DMS114 treated with DMSO at 0.1 percent for 48 hours (cell line): Measurements from ENCODE around the gene ARHGEF12.
A peak's percentile ranks its signal among the peaks of the same experiment; 100 is the strongest.

Experiments
- DNase-seq: peaks from one replicate; lab custom pipeline; 2025; ENCODE audit not compliant: unreplicated experiment; lab: John Stamatoyannopoulos, UW

ARHGEF12 gene, protein sequence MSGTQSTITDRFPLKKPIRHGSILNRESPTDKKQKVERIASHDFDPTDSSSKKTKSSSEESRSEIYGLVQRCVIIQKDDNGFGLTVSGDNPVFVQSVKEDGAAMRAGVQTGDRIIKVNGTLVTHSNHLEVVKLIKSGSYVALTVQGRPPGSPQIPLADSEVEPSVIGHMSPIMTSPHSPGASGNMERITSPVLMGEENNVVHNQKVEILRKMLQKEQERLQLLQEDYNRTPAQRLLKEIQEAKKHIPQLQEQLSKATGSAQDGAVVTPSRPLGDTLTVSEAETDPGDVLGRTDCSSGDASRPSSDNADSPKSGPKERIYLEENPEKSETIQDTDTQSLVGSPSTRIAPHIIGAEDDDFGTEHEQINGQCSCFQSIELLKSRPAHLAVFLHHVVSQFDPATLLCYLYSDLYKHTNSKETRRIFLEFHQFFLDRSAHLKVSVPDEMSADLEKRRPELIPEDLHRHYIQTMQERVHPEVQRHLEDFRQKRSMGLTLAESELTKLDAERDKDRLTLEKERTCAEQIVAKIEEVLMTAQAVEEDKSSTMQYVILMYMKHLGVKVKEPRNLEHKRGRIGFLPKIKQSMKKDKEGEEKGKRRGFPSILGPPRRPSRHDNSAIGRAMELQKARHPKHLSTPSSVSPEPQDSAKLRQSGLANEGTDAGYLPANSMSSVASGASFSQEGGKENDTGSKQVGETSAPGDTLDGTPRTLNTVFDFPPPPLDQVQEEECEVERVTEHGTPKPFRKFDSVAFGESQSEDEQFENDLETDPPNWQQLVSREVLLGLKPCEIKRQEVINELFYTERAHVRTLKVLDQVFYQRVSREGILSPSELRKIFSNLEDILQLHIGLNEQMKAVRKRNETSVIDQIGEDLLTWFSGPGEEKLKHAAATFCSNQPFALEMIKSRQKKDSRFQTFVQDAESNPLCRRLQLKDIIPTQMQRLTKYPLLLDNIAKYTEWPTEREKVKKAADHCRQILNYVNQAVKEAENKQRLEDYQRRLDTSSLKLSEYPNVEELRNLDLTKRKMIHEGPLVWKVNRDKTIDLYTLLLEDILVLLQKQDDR (N-terminal part only)

GRCh38 chr11:120335908-120336640, at the start of gene ARHGEF12:
TSS of gene ARHGEF12 (plus strand) at chr11:120336413. CDS start at chr11:120337244, 831 bp downstream.
- peak; percentile 66 for DNase-seq

GRCh38 chr11:120288021-120288420, 48.2 kb upstream of the ARHGEF12 start:
- no peak for DNase-seq

DNA sequence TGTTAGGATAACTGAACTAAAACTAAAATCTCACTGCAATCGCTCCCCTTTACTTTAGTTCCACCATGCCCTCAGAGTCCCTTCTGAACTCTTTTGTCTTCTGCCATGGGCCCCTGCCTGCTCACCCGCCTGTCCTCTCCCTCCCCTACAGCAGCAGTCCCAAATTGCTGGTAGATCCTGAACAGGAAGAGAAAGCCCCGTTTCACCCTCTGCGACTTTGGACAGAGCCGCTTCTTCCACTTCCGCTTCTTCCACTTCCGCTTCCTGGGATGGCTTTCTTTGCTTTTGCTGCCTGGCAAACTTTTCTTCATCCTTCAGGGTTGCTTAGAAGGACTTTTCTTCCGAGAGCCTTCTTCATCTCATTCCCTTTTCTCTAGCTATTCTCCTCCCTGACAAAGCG, 46.8 kb upstream of the ARHGEF12 start:
- no peak for DNase-seq

DNA sequence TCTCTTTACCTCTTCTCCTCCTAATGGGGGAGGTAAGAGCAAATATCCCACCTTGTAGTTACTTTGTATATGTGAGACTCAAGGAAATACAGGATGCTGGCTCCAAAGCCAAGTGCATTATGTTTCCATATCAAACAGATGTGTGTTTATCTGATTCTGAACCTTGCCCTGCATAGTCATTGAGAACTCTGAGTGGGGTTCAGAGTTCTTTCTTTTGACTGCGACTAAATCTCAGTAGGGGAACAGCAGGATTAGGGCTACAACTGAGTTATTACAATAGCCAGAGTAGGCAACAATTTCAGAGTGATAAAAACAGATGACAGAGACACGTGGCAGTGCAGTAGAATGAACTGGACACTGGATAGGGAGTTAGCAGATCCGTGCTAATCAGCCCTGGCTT, 45.3 kb upstream of the ARHGEF12 start:
- DNase-seq, result no peak

GRCh38 chr11:120293038-120293800, 43.0 kb upstream of the ARHGEF12 start:
- no peak for DNase-seq

DNA sequence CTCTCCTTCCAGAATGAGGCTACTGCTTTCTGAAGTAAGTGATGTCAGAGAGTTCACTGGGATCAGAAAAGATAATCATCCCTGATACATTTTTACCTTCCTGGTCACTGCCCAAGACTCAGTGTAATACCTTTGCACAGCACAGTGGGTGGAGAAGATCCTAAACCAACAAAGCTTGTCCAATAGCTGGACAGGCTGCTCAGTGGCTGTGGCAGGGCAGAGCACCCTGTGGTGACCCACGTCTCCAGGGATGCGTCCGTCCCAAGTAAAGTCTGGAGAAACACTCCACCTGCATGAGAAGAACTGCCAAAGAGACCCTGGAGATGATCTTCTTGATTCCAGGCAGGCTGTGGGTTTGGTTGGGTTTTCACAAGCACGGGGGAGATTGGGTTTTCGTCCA, 42.1 kb upstream of the ARHGEF12 start:
- no peak for DNase-seq

DNA sequence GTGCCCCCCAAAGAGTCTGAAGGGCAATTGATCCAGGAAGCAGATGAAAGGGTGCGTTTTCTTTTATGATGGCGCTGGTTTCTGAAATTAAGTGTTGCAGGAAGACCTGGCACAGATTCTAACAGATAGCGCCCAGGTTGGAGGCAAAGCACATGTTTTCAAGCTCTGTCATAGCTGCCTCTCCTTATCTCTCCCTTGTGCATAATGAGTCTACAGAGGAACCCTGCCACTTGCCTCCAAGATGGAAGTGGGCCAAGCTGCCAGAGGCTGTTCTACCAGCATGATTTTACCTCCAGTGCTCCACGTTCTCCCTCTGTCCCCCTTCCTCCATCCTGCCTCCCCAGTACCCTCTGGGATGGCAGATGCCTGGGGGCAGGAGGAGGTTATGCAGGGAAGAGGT, 41.1 kb upstream of the ARHGEF12 start:
- DNase-seq, result no peak

DNA sequence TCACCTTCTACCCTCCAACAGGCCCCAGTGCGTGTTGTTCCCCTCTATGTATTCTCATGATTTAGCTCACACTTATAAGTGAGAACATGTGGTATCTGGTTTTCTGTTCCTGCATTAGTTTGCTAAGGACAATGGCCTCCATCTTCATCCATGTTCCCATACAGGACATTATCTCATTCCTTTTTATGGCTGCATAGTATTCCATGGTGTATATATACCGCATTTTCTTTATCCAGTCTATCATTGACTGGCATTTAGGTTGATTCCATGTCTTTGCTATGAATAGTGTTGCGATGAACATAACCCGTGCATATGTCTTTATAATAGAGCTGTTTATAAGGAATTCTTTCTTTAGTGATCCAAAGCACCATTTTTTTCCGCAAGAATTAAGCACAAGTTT, 39.7 kb upstream of the ARHGEF12 start:
- DNase-seq, result no peak

GRCh38 chr11:120298461-120298860, 37.8 kb upstream of the ARHGEF12 start:
- DNase-seq, result no peak

- DNase-seq, result no peak
These were observed 34.0 kb upstream of the ARHGEF12 start for GRCh38 chr11:120302001-120302805.

DNA sequence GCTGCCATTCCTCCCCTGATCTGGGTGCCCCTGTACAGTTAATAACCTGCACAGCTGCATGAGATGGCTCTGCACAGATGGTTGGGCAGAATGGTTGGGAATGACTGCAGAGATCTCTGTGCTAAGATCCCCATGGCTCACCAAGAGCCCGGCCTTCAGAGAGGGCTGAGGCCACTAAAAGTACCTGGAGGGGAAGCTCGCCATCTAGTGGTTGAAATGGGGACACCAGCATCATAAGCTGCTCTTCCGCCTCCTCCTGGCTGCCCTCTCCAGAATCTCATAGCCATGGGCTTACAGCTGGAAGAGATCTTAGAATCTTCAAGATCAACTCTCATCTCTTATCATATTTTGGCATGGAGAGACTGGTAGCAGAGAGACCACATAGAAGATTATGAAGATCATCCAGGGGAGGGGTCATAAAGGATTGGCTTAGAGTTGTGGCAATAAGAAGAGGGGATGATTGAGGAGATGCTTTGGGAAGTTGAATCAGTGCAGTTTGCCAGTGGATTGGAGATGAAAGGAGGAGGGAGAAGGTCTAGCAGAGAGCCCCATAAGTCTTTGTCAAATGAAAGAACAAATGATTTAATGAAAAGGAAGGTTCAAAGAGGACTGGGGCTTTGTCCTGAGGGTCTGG, 33.1 kb upstream of the ARHGEF12 start:
- DNase-seq, result peak; percentile 43

- DNase-seq, result no peak
These were observed 31.7 kb upstream of the ARHGEF12 start for GRCh38 chr11:120304526-120304925.

DNA sequence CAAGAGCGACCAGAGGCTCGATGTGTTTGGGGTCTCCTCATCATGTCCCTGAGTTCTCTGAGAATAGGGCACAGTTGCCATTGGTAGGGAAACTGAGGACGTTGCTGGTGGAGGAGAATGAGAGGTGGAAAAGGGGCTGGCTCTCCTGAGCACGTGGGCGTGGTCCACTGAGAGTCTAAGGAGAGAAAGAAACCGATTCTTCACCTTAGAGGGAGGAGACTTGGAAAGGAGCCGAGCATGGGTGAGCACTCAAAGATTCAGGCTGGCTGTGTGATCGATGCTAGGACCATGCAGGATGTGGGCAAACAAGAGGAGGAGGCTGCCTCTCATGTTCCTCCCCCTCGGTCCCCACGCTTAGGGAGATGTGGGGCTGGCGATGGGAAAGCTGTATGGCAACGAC, 30.9 kb upstream of the ARHGEF12 start:
- no peak for DNase-seq

DNA sequence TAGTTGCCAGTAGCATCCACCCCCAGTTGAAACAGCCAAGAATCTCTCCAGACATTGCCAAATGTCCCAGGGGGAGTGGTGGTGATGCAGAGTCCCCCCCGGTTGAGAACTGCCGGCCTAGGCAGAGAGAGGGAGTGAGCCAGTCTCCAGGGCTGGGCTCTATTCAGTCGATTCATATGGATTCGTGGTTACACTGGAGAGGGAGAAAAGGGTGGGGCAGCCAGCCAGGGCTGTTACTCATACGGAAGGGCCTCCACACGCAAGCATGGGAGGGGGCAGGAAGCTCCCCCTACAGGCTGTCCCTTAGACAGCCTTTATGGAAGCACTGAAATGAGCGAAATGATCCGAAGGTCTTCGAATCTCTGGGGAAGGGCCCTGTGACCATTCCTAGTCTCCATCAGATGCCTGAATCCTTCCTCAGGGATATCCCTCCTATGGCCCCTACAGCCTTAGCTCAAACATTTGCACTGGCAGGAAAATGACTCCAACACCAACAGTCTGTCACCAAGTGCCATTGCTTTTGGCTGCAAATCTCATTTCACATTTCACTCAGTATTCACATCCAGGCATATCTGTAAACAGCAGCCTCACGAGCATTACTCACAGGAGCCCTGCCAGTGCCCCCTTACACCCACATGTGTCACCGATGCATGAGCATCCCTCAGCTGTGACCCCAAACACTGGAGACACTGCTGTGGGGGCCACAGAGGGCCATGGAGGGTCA, 29.5 kb upstream of the ARHGEF12 start:
- no peak for DNase-seq

DNA sequence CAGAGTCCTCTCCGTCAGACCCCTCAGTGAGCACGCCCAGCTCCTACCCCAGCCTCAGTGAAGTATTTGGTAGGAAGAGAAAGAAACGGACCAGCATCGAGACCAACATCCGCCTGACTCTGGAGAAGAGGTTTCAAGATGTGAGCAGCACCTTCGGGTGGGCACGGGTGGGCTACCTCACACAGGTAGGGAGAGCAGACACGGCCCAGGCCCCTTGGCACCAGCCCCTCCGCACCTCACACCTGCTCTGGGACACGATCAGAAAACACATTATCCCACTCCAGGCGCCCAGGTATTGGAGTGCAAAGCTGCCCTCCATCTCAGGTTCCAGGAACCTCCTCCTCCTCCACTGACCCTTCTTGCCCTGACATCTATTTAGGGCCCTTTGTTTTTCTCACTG, 28.7 kb upstream of the ARHGEF12 start:
- DNase-seq, result no peak

GRCh38 chr11:120308081-120308480, 28.1 kb upstream of the ARHGEF12 start:
- no peak for DNase-seq

GRCh38 chr11:120310870-120311269, 25.3 kb upstream of the ARHGEF12 start:
- no peak for DNase-seq

DNA sequence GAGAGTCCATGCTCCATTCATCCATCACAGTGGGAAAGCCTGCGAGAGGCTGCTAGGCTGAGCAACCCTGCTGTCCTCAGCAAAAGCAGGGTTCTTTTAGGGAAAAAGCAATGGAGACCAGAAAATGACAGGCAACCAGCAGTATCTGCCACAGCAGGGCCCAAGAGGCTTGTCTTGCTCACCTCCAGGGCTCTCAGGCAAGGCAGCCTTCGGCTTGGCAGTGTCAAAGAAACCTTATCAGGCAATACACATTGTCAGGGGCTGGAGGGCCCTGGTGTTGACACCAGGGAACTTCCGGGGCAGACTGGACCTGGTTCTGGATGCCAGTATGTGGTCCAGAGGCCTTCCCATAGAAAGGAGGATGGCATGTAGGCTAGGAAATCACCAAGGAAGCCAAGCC, 21.4 kb upstream of the ARHGEF12 start:
- DNase-seq, result no peak
